HG03103 (cell line): ENCODE measurements around the gene THAP4.
A peak's percentile ranks its signal among the peaks of the same experiment; 100 is the strongest.

Source experiments
- ATAC-seq: cut with Tn5 transposase; IDR thresholded peaks from one replicate; pipeline ENCODE4 v1.9.1; 2021; ENCODE audit warnings: low read depth; ENCODE audit not compliant: unreplicated experiment

THAP4 gene

GRCh38 chr2:241615041-241615440, 21.9 kb downstream of the THAP4 start:
- ATAC-seq: no peak

GRCh38 chr2:241613017-241613780, 23.8 kb downstream of the THAP4 start:
- ATAC-seq: no peak

GRCh38 chr2:241612156-241613016, 24.6 kb downstream of the THAP4 start:
- ATAC-seq: no peak

- ATAC-seq: no peak
These were observed 25.9 kb downstream of the THAP4 start for GRCh38 chr2:241611062-241611461.

DNA sequence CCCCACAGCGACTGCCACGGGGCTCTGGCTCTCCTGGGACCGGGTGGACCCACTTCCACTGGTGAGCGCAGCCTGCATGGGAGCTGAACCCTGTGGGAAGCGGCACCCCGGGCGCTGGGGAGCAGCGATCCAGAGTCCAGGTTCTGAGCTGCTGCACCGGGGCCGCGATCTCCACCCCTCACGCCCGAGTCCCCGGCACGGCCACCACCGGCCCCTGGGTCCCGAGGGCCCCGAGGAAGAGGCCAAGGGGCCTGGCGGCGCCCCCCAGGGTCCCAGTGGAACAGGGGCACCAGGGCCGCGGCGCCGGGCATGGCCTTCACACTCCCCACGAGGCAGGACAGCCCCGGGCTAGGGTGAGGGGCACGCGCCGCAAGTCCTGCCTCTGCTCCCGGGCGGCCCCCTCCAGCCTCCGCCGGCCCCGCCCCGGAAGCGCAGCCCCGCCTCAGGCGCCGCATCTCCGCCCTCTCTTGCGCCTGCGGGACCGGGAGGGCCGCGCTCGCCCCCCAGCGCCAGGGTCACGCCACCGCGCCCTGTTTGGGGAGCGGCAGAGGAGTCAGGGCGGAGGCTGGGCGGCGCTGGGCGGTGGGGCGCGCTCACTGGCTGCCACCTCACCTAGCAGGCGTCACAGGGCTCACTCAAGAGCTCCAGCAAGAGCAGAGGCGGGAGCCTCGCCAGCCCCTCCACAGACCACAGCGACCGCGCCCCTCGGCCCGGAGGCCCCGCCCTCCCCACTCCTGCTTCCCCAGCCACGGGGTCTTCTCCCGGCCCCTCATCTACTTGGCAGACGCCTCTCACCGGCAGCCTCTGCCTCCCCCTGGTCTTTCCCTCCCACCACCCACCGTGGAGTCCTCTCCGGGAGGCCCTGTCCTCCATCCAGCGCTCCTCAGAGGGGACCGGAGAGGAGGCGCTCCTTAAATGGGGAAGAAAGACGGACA, 26.8 kb downstream of the THAP4 start:
- peak; percentile 89 for ATAC-seq

GRCh38 chr2:241608881-241609280, 28.1 kb downstream of the THAP4 start:
- no peak for ATAC-seq

DNA sequence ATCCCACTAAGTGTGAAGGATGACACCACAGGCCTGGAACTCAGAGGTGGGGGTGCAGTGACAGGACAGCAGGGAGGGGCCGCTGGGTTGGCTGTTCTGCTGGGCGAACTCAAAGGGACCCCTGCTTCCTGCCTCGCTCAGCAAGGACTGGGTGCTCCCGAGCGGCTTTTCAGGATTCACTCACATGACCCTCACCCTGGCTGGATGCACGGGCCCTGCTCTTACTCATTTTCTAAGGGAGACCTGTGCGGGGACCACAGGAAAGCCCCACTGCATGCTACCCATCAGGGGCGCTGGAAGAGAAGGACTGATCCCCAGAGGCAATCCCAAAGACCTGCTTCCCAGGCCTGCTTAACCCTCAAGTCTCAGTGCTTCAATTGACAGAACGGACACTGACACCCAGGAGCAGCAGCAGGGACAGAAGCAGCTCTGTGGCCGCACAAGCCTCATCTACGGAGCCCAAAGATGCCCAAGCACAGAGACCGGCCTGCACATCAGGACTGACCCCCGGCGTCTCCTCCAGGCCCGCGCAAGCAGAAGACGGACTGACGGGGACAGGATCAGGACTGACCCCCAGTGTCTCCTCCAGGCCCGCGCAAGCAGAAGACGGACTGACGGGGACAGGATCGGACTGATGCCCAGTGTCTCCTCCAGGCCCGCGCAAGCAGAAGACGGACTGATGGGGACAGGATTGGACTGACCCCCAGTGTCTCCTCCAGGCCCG, 29.6 kb downstream of the THAP4 start:
- ATAC-seq: no peak

- ATAC-seq: no peak
These were observed 30.8 kb downstream of the THAP4 start for GRCh38 chr2:241606186-241606585.

GRCh38 chr2:241603686-241604085, 33.3 kb downstream of the THAP4 start:
- ATAC-seq: no peak

- ATAC-seq: no peak
These were observed 34.2 kb downstream of the THAP4 start for GRCh38 chr2:241602720-241603119.

- no peak for ATAC-seq
These were observed 35.1 kb downstream of the THAP4 start for GRCh38 chr2:241601841-241602240.

DNA sequence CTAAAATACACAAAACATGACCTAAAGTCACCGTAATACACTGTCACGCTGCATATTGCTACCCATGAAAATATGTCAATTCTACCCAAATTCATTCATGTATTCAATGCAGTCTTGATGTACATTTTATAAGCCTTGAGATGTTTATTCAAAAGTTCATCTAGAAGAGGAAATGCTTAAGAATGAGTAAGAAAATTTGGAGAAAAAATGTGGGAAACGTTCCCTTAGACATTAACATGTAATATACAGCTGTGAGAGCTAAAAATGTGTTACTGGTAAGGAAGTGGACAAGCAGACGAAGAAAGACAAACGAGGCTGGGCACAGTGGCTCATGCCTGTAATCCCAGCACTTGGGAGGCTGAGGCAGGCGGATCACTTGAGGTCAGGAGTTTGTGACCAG, 37.3 kb downstream of the THAP4 start:
- no peak for ATAC-seq

- ATAC-seq: no peak
These were observed 38.5 kb downstream of the THAP4 start for GRCh38 chr2:241598487-241598886.

- ATAC-seq: no peak
These were observed 38.9 kb downstream of the THAP4 start for GRCh38 chr2:241598061-241598460.

DNA sequence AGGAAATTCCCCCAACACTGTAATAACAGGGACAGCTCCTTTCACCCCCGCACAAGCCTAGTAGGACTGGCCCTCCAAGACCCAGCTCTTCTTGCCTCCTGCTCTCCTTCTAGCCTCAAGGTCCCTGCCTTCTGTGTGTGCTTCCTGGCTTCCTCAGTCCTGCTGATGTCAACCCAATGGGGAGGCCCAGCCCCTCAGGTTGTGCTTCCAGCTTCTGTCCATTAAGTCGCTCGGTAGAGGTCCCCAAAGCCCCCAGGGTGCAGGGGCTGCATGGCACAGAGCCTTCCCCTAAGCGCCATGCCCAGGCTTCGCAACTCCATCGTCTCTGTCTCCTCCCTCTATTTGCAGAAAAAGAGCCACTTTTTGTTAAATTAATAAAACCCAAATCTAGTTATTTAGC, 39.4 kb downstream of the THAP4 start:
- ATAC-seq: no peak

- no peak for ATAC-seq
These were observed 41.3 kb downstream of the THAP4 start for GRCh38 chr2:241595600-241596140.

GRCh38 chr2:241593271-241593670, 43.7 kb downstream of the THAP4 start:
- ATAC-seq: no peak

GRCh38 chr2:241592126-241592845, 44.7 kb downstream of the THAP4 start:
- ATAC-seq: no peak
